GM18526 (cell line): ENCODE results near the gene CEP68.

Experiments
- POLR2A ChIP-seq: IDR thresholded peaks from 3 replicates; pipeline ENCODE4 v1.6.1; 2011; ENCODE audit not compliant: insufficient read length; ENCODE audit errors: extremely low read depth

Gene CEP68

GRCh38 chr2:65120990-65121693 is 64.9 kb downstream of the CEP68 start:
- TF ChIP-seq POLR2A: no peak

GRCh38 chr2:65122313-65122712 is 66.1 kb downstream of the CEP68 start:
- no peak for TF ChIP-seq POLR2A

GRCh38 chr2:65128297-65129190 is 72.3 kb downstream of the CEP68 start:
- no peak for TF ChIP-seq POLR2A

GRCh38 chr2:65129286-65129825 is 73.1 kb downstream of the CEP68 start:
- no peak for TF ChIP-seq POLR2A

- TF ChIP-seq POLR2A: peak; percentile 66
Measured at GRCh38 chr2:65129826-65130663, 73.8 kb downstream of the CEP68 start, which contains the start of gene RAB1A. TSS of gene RAB1A (minus strand) at chr2:65130106. CDS start at chr2:65129915, 191 bp downstream.

- TF ChIP-seq POLR2A: no peak
Measured at GRCh38 chr2:65130664-65131175, 74.5 kb downstream of the CEP68 start.

- no peak for TF ChIP-seq POLR2A
Measured at GRCh38 chr2:65133626-65134025, 77.4 kb downstream of the CEP68 start.

- no peak for TF ChIP-seq POLR2A
Measured at GRCh38 chr2:65134158-65134557, 77.9 kb downstream of the CEP68 start.

- TF ChIP-seq POLR2A: no peak
Measured at GRCh38 chr2:65136253-65136652, 80.0 kb downstream of the CEP68 start.
